CD14-positive monocyte (primary cell): ENCODE data around the gene SPINK1. TPM values are rescaled to one million over a fixed set of nuclear protein-coding genes. Genes with fewer than 3 reads are reported as not detected.

Source experiments
- DNase-seq, 3 donors: peaks; one replicate each; pipeline ENCODE4 v3.0.0-alpha.2; 2011 to 2022
- H2AFZ ChIP-seq: 2 replicates; pipeline ENCODE4 v1.6.0; 2012; ENCODE audit warnings: mild to moderate bottlenecking, low read depth, low read length, inconsistent platforms; ENCODE audit not compliant: insufficient read depth, poor library complexity, severe bottlenecking
- H3K27ac ChIP-seq, 2 donors: 1 replicate in 1 of 2; 2 replicates in 1 of 2; pipeline ENCODE4 v1.5.1; 2012 to 2013; ENCODE audit warnings: low read length in 2 of 2, control low read depth in 1 of 2, inconsistent platforms in 1 of 2, low read depth in 1 of 2, mild to moderate bottlenecking in 1 of 2
- H3K27me3 ChIP-seq, 2 donors: one replicate each; pipeline versions ENCODE4 v1.6.0 to v1.6.1; 2011 to 2013; ENCODE audit warnings: low read length in 2 of 2; ENCODE audit not compliant: control insufficient read depth in 2 of 2, insufficient read depth in 2 of 2
- H3K36me3 ChIP-seq, 2 donors: replicated peaks in 1 of 2; 1 replicate in 1 of 2; 2 replicates in 1 of 2; pipeline versions ENCODE4 v1.5.1 to v1.6.1; 2012 to 2013; ENCODE audit warnings: low read length in 2 of 2, control low read depth in 1 of 2, inconsistent platforms in 1 of 2, mild to moderate bottlenecking in 1 of 2; ENCODE audit not compliant: insufficient read depth in 2 of 2, control insufficient read depth in 1 of 2
- H3K4me1 ChIP-seq, 2 donors: 1 replicate in 1 of 2; 2 replicates in 1 of 2; pipeline versions ENCODE4 v1.5.1 to v1.6.1; 2012 to 2013; ENCODE audit warnings: low read length in 2 of 2, control low read depth in 1 of 2, inconsistent platforms in 1 of 2, mild to moderate bottlenecking in 1 of 2, moderate library complexity in 1 of 2; ENCODE audit not compliant: insufficient read depth in 2 of 2, control insufficient read depth in 1 of 2
- H3K4me2 ChIP-seq: replicated peaks from 2 replicates; pipeline ENCODE3; 2012; ENCODE audit warnings: low read length, moderate library complexity, mild to moderate bottlenecking; ENCODE audit not compliant: poor library complexity, severe bottlenecking; ENCODE audit errors: extremely low read depth
- H3K4me3 ChIP-seq, 3 experiments: fragments of 200-600 bp in 1 of 3; sonication (generic) in 1 of 3; replicated peaks in 1 of 3; 1 replicate in 2 of 3; 2 replicates in 1 of 3; pipeline ENCODE4 v1.5.1; 2011 to 2013; ENCODE audit warnings: low read length in 3 of 3, mild to moderate bottlenecking in 3 of 3, control low read depth in 2 of 3, low read depth in 2 of 3, inconsistent platforms in 1 of 3, moderate library complexity in 1 of 3
- H3K79me2 ChIP-seq: 2 replicates; pipeline ENCODE4 v1.6.0; 2012; ENCODE audit warnings: mild to moderate bottlenecking, control low read depth, inconsistent platforms, low read length, moderate library complexity; ENCODE audit not compliant: insufficient read depth
- H3K9ac ChIP-seq: 2 replicates; pipeline ENCODE4 v1.6.0; 2017; ENCODE audit warnings: low read length, mild to moderate bottlenecking; ENCODE audit not compliant: insufficient read depth, poor library complexity, severe bottlenecking
- H3K9me3 ChIP-seq, 2 donors: replicated peaks in 1 of 2; 1 replicate in 1 of 2; 2 replicates in 1 of 2; pipeline versions ENCODE4 v1.5.1 to v1.6.1; 2012 to 2013; ENCODE audit warnings: low read length in 2 of 2, control low read depth in 1 of 2; ENCODE audit not compliant: control insufficient read depth in 1 of 2, insufficient read depth in 1 of 2
- H4K20me1 ChIP-seq: 2 replicates; pipeline ENCODE4 v1.6.0; 2012; ENCODE audit warnings: mild to moderate bottlenecking, low read length, control low read depth, moderate library complexity; ENCODE audit not compliant: insufficient read depth
- H3K27ac Mint-ChIP-seq, 7 donors: one replicate each; pipeline ENCODE4 v1.8.0; 2020; ENCODE audit warnings: mild to moderate bottlenecking in 7 of 7, mixed read lengths in 7 of 7, moderate library complexity in 6 of 7, inconsistent platforms in 2 of 7
- H3K27me3 Mint-ChIP-seq, 3 donors: one replicate each; pipeline ENCODE4 v1.8.0; 2021 to 2022; ENCODE audit warnings: low read depth in 3 of 3, mild to moderate bottlenecking in 3 of 3, mixed read lengths in 3 of 3, moderate library complexity in 3 of 3, inconsistent platforms in 1 of 3
- H3K36me3 Mint-ChIP-seq, 2 donors: one replicate each; pipeline ENCODE4 v1.8.0; 2020; ENCODE audit warnings: mixed read lengths in 2 of 2, inconsistent platforms in 1 of 2, mild to moderate bottlenecking in 1 of 2
- H3K4me1 Mint-ChIP-seq: one replicate; pipeline ENCODE4 v1.8.0; 2020; ENCODE audit warnings: mild to moderate bottlenecking, mixed read lengths
- H3K4me3 Mint-ChIP-seq, 2 donors: one replicate each; pipeline ENCODE4 v1.8.0; 2020; ENCODE audit warnings: mild to moderate bottlenecking in 2 of 2, mixed read lengths in 2 of 2, moderate library complexity in 1 of 2
- H3K9me3 Mint-ChIP-seq, 7 donors: one replicate each; pipeline ENCODE4 v1.8.0; 2020 to 2022; ENCODE audit warnings: mixed read lengths in 7 of 7, mild to moderate bottlenecking in 6 of 7, moderate library complexity in 6 of 7, inconsistent platforms in 2 of 7
- CTCF ChIP-seq: fragments of 200-600 bp; IDR thresholded peaks from one replicate; pipeline ENCODE4 v1.8.0; 2022; ENCODE audit warnings: antibody characterized with exemption, mild to moderate bottlenecking
- WGBS: methylation state at CpG from one replicate; pipeline ENCODE4 v1.1.5; 2013; ENCODE audit warnings: missing lambda C conversion rate; ENCODE audit not compliant: insufficient coverage; 5-methylcytosine and 5-hydroxymethylcytosine counted together
- intact Hi-C, 2 donors: fragments of 100-400 bp; cut with micrococcal nuclease; formaldehyde crosslinking; loops; one replicate each; pipeline versions ENCODE4 v1.15.0 to v1.15.1; 2023
- polyA plus RNA-seq, 3 donors: library from polyadenylated mRNA; depleted of rRNA in 1 of 3; unstranded in 2 of 3; stranded (reverse) in 1 of 3; fragments of 300-500 nt in 2 of 3; fragments of >200 nt in 1 of 3; fragmentation: Illumina TruSeq in 2 of 3; gene quantifications; 1 replicate in 2 of 3; 2 replicates in 1 of 3; pipeline ENCODE4 v1.2.3, GENCODE V29; 2012 to 2021

The SPINK1 gene
- polyA plus RNA-seq, 3 donors, result not detected

GRCh38 chr5:147849226-147849625 lies 17.8 kb upstream of the SPINK1 start:
- no peak for TF ChIP-seq CTCF
- H3K79me2 ChIP-seq, result no peaks in the 10 kb centered on the region
- Mint-ChIP-seq H3K4me1 (peaks cover 8% of the 10 kb centered on the region), H3K27me3 (peaks cover 0 to 2% (median 2%) of the 10 kb centered on the region in 3 donors), H3K9me3 (no peaks in the 10 kb centered on the region), H3K36me3 (no peaks in the 10 kb centered on the region), H3K27ac (no peak overlapping the region), H3K4me3 (no peak overlapping the region)
- H2AFZ ChIP-seq, result no peak overlapping the region
- H4K20me1 ChIP-seq, result no peaks in the 10 kb centered on the region
- H3K9me3 ChIP-seq, result no peaks in the 10 kb centered on the region
- H3K27ac ChIP-seq, result no peak overlapping the region
- H3K36me3 ChIP-seq, result no peaks in the 10 kb centered on the region
- DNase-seq, result no peak
- WGBS, result 100% methylated on average over 2 of the region's 2 CpGs
- H3K27me3 ChIP-seq, result no peaks in the 10 kb centered on the region
- H3K4me3 ChIP-seq, result no peak overlapping the region
- H3K4me2 ChIP-seq, result no peak overlapping the region
- no peak overlapping the region for H3K9ac ChIP-seq
- H3K4me1 ChIP-seq, result peaks cover 0 to 5% of the 10 kb centered on the region in 2 donors
- intact Hi-C loops, result no loop called here

- Histone ChIP-seq H3K4me1 (no peaks in the 10 kb centered on the region), H3K4me2 (no peak overlapping the region), H4K20me1 (no peaks in the 10 kb centered on the region), H3K36me3 (no peaks in the 10 kb centered on the region), H3K27me3 (no peaks in the 10 kb centered on the region), H3K27ac (no peak overlapping the region), H3K4me3 (no peak overlapping the region), H3K9me3 (no peaks in the 10 kb centered on the region), H3K9ac (no peak overlapping the region), H3K79me2 (no peaks in the 10 kb centered on the region), H2AFZ (no peak overlapping the region)
- 95% methylated on average over 4 of the region's 4 CpGs for WGBS
- no peak for DNase-seq
- Mint-ChIP-seq H3K27ac (no peak overlapping the region), H3K4me1 (no peaks in the 10 kb centered on the region), H3K9me3 (no peaks in the 10 kb centered on the region), H3K36me3 (no peaks in the 10 kb centered on the region), H3K4me3 (no peak overlapping the region), H3K27me3 (peaks cover 0 to 2% (median 2%) of the 10 kb centered on the region in 3 donors)
- no peak for TF ChIP-seq CTCF
- intact Hi-C loops, result no loop called here
Measured at GRCh38 chr5:147845618-147846017, 14.1 kb upstream of the SPINK1 start.
